ENCODE results near the gene SMURF1. TPM values are rescaled to one million over a fixed set of nuclear protein-coding genes. Genes with fewer than 3 reads are reported as not detected.

The SMURF1 gene
- total RNA-seq, 1 experiment from 2014 or later = 33.5 TPM

DNA sequence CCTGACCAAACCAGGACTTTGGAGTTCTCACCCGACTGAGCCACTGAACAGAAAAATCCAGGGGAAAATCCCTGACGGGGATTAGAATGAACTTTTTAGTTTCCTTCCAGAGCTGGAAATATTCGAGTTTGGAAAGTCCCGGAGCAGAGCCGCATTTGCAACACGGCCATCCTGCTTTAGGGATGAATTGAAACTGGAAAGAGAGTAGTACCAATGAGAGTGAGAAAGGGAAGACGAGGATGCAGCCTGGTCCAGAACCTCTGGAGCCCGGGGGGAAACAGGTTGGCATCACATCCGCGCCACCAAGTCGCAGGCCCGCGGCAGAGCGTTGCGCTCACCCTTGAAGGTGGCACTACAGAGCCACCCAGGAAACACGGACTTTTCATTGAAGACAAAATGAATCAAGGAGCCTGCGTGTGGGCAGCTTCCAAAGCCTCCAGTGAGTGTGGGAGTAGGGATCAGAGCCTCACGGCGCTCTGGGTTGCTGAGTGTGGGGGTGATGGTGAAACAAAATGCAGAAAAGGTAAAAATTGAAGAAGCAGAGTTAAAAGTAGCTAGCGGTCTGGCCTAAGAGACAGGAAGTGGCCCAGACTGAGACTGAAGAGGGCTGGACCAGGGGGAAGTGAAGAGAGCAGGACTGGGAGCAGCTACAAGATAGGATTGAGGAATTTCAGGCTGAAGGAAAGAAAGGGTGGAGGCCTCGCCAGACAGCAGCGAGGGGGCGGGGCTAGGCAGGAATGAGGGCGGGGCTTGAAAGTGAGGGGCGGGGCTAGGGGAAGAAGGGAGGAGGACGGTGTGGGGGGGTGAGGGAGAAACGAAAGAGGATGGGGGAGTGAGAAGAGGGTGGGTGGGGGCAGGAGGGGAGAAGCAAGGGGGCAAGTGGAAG lies 1.8 kb downstream of the SMURF1 start:
- DNase-seq (ENCODE audit: low spot score) = peak; percentile 89

DNA sequence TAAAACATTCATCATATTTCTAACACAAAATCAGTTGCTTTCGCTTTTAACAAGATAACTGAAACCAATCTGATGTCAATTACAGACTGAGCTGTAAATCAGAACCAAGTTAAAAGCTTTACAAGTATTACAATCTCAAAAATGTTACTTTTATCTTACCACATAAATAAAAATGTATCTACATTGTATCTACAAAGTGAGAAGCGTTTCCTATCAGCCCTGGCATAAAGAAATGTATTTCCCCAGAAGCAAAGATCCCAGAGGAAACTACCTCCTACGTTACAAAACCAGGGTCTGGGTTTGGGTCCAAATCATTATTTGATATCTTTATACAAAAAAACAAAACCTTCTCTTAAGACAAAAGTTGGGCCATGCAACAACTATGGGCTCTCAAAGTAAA lies 2.6 kb downstream of the SMURF1 start:
- peak; percentile 18 for DNase-seq (ENCODE audit: low spot score)

DNA sequence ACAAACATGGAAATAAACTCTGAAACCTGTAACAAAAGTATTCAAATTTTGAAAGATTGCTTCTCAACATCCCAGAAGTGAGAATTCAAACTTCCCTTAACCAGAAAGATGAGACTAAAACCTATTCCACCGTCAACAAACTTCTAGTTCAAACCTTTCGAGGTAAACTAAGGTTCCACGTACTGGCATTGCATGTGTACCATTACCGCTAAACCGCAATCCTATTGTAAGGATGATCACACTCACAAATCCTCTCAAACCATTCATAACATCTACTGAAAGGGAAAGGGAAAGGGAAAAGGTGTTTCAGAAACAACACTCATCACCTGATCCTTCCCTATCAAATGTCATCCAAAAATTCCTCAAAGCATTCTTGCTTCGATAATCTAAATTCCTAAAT lies 3.1 kb downstream of the SMURF1 start:
- DNase-seq (ENCODE audit: low spot score) = no peak

DNA sequence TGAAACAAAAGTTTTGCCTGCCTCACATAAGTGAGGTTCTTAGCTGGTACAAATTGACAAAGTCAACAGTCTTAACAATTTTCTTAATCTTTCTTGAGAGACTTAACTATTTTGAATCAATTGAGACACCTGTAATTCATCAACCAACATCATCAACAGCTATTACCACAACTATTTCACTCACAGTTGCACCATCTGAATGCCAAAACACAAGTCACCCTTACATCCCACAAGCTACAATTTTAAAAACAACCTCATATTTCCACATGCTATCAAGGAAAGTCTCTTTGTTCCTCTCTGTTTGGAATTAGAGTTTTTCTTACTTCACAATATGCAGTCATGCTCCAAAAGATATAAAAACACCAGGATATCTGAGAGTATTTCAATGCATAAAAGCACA lies 4.9 kb downstream of the SMURF1 start:
- no peak for DNase-seq (ENCODE audit: low spot score)

DNA sequence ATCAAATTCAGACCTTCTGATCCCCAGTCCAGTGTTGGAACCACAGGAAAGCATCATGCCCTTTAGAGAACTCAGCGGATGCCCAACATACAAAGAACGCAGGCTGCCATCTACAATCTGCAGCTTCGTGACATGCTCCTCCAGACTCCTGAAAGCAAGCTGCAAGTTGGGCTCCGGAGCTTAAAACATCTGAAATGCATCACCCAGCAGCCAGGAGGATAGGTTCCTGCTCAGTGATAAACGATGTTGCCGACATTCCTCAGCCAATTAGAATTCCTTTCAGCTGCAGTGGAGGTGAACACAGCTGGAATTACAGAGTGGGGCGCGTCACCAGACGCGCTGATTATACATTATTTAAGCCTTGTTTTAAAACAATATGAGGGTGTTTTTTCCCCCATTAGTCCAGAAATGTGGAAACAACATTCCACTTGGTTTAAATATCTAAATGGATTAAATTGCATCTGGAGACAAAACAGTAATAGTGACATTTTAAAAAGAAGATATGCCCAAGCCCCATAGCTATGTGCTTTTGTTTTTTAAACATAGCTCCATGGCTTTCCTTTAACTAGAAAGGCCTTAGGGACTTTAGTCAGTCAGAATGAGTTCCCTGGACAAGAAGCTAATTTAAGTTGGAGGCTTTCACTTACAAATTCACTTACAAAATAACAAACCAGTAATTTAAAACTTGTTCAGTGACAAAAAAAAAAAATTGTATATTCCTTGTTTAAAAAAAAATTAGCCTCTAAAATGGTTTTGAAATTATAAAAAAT lies 6.3 kb downstream of the SMURF1 start:
- no peak for DNase-seq (ENCODE audit: low spot score)

DNA sequence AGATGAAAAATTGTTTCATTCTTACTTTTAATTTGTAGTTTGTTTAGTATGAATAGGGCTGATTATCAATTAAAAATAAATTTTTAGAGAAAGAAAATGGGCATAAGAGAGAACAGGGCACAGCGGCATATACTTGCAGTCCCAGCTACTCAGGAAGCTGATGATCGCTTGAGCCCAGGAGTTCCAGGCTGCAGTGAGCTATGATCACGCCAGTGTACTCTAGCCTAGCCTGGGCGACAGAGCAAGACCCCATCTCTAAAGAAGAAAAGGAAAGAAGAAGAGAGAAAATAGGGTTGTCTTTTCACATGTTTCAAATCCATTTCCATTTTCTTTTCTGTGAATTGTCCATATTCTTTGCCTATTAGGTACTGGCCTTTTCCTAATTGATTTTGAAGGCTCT lies 8.0 kb downstream of the SMURF1 start:
- no peak for DNase-seq (ENCODE audit: low spot score)

DNA sequence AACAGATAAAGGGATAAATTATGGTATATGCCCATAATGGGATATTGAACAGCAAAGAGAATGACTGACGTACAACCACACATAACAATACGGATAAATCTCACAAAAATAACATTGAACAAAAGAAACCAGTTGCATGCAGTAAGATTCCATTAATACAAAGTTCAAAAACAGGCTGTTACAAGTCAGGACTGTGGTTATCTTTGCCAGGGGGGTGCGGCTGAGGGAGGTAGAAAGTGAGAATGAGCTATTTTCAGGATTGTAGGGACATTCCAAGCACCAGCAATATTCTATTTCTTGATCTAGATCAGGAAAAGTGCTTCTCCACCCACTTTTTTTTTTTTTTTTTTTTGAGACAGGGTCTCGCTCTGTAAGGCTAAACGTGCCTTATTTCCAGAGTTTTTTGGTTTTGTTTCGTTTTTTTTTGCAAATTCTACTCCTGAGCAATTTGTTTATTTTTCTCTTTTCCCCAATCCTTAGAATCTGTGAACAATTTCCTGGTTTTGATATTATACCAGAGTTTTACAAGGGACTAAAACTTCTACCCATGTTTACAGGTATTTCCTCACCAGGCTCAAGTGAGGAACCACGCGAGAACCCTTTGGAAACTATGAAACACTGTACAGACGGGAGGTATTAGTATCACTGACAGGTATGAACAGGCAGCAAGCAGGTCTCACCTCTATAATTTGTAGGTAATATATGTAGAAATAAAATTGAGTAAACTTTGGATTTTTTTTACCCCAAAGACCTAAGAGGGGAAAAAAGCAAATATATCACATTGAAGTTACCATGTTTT lies 9.9 kb downstream of the SMURF1 start:
- DNase-seq (ENCODE audit: low spot score) = no peak

DNA sequence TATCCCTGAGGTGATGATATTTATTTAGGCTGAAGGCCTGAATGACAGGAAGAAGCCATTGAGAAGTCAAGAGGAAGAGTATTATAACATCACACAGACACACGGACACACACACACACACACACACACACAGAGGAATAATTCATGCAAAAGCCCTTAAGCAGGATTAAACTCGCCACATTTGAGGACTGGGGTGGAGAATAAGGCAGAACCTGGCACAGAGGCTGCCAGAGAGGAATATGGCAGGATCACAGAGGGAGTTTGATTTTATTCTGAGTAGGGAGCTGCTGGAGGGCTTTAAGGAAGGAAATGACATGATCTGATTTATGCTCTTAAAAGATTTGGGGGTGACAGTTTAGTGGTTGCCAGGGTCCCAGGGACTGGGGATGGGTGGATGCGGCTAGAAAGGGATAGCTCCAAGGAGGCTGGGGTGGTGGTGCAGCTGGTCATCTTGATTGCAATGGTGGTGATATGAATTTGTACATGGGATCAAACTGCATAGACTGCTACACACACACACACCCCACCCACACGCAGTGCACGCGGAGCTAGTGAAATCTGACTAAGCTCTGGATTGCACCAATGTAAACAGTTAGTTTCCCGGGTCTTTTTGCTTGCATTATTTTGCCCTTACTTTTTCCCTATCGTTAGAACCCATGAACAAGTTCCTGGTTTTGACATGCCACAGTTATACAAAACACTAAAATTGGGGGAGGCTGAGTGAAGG lies 11.2 kb downstream of the SMURF1 start:
- no peak for DNase-seq (ENCODE audit: low spot score)

DNA sequence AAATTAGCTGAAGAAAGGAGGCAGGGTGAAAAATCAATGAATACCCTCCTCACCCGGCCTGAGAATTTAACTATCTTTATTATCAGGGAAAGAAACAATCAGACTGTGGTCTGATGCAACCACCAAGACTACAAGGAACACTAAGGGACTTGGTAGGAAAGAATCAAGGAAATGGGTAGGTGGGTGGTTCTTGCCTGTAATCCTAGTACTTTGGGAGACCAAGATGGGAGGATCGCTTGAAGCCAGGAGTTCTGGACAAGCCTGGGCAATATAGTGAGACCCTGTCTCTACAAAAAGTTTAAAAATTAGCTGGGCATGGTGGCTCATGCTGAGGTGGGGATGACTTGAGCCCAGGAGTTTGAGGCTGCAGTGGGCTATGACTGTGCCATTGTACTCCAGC lies 12.6 kb downstream of the SMURF1 start:
- no peak for DNase-seq (ENCODE audit: low spot score)

DNA sequence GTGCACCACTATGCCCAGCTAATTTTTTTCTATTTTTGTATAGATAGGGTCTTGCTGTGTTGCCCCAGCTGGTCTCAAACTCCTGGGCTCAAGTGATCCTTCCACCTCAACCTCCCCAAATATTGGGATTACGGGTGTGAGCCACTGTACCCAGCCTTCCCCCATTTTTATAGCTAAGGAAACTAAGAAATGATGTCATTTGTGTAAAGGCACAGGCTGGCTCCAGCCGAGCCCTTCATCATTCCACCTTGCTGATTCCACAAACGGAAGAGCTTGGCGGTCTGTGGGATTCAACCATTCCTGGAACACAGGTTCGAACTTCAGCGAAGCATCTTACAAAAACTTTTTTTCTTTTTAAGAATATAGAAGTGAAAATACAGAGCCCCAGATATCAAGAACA lies 14.4 kb downstream of the SMURF1 start:
- no peak for DNase-seq (ENCODE audit: low spot score)

DNA sequence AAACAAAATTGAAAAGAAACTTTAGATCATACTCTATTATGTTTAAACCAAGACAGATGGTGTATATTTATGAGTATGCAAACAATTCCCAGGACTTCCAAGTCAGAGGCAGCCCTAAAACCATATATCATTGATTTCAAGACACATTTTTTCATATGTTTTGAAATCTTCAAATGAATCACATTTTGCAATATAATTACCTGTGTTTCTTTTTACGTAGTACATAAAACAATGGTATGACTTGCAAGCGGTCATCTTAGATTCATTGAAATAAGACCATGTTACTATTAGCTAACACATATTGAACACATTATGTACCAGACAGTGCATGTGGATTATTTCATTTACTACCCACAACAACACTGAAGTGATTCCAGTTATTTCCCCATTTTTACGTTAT lies 14.9 kb downstream of the SMURF1 start:
- no peak for DNase-seq (ENCODE audit: low spot score)

DNA sequence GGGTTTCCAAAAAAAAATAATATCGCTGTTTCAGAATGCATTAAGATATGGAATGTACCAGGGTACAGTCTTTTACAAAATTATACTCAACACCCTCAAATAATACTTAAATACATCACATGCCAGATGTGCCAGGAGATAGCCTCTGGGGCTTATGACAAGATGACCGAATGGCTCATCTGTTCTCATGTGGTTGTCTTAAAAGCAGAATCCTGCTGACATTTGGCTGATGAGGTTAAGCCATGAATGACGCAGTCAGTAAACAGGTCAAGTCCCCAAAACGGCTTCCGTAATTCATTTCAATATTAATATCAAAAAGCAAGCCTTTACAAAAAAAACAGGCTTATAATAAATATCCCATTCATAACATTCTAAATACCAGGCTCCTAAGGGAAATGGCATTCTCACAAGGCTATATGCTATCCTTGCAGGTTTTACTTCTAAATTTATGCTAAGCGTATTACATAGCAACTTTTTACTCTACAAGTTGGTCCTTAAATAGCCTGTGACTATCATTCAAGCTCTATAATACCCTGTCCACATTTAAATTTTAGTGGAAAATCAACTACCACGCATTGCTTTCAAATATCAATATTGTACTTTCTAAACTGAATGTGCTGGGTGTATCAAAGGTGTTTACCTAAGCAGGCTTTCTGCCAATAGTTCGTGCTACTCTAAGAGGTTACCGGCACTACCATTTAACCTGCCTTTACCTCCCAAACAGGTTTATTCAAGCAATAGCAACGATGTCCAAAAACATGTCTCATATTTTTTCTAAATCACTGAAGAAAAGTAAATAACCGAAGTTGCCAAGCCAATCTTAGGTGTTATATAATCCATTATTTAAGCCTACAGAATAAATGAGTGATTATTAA lies 15.6 kb downstream of the SMURF1 start:
- DNase-seq (ENCODE audit: low spot score) = peak; percentile 67

DNA sequence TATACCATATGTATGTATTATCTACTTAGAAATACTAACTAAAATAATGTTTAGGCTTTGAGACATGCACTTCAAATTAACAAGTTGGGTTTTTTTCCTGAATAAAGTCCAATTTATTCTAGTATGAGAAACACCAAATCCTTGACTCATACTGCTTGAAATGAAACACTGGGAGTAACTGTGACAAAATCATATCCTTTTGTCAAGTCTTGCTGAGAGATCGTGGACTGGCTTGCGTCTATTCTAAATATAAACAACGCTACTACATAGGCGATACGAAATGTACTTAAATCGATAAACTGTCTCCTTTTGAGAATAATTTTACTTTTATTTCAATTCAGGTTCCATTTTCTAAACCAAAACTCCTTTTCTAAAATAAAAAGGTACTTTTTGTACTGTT lies 16.3 kb downstream of the SMURF1 start:
- DNase-seq (ENCODE audit: low spot score) = no peak

DNA sequence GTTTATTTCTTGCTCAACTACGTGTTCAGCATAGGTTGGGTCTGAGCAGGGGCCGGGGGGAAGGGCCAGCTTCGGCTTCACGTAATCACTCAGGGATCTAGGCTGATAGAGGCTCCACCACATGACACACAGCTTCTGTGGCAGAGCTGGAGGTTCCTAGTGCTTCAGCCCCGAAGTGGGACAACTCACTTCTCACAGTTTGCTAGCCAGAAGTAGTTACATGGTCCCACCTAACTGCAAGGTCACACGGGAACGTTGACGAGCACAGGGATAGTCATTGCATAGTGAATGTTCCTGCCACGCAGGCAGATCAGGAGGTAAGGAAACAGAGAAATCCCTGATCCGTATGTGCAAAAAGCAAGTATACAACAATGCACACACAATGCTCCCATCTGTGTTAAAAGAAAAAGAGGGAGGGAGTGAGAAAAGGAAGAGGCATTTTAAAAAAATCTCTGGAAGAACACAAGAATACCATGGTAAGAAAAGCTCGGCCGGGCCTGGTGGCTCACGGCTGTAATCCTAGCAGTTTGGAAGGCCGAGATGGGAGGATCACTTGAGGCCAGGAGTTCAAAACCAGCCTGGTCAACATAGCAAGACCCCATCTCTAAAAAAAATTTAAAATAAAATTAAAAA lies 16.9 kb downstream of the SMURF1 start:
- no peak for DNase-seq (ENCODE audit: low spot score)

DNA sequence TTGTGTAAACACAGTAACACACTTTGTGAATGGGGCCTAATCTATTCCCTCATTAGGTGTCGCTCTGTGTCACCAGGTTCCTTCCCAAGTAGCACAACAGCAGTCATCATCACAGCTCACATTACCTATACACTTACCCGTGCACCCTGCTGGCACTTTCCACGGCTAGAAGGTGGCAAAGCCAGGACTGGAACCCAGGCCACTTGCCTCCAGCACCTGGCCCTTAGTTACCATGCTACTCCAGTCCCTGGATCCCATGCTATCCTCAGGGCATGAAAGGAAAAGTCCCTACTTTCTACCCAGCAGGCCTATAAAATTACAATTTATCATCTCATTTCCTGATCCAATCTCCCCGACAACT lies 18.4 kb downstream of the SMURF1 start:
- no peak for DNase-seq (ENCODE audit: low spot score)

DNA sequence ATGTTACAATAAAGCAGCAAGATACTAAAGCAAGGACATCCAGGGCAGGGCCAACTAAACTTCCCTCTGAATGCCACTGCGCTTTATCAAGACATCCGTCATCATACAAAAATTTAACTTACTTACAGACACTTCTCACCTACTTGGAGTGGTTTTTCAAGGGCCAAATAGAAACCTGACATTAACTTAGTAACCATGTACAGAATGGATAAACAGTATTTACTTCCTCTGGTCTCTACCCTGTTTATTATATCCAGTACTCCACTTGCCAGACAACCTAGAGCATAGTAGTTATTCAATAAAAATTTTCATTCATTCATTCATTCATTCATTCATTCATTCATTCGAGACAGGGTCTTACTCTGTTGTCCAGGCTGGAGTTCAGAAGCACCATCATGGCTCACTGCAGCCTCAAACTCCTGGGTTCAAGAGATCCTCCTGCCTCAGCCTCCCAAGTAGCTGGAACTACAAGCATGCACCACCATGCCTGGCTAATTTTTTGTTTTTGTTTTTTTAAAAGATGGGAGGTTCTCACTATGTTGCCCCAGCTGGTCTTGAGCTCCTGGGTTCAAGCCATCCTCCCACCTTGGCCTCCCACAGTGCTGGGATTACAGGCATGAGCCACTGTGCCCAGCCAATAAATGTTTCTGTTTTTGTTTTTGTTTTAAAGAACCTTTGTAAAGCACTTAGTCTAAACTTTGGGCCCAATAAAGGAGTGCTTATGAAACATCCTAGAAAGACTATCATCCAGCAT lies 19.0 kb downstream of the SMURF1 start:
- DNase-seq (ENCODE audit: low spot score) = no peak

DNA sequence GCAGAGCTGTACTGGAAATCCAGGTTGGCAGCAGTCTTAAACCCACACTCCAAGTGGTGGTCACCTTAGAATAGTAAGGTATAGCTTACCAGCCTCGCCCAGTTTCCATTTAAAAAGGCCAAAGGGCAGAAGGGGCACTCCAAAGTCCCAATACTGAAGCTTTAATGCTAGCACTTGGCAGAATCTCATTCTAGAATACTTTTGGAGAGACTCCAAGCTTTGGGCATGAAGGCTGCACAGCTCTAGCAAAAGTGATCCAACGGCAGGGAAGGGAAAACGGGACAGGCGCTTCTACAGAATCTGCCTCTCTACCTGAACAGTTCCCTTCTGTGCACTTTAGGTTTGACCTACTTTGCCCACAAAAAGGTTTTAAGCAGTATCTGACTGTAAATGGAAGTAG lies 19.7 kb downstream of the SMURF1 start:
- DNase-seq (ENCODE audit: low spot score) = no peak

DNA sequence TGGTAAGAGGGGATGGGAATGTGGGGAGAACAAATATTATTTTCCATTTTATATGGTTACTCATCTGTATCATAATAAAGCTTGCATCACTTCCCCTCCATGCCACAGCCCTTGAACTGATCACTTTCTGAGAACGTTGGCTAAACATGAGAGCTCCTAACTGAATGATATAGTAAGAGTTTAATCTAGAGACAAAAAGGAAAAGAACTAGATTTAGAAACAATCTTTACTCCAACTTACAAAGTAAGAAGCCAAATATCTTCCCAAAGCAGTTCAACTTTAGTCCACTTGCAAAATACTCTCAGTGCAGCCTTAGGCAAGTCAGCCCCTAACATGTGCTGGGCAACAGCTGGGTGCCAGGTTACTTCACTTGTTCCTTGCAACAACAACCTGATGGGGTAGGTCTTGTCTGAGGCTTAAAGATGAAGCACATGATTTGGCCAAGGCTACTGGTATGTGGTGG lies 20.3 kb downstream of the SMURF1 start:
- no peak for DNase-seq (ENCODE audit: low spot score)

DNA sequence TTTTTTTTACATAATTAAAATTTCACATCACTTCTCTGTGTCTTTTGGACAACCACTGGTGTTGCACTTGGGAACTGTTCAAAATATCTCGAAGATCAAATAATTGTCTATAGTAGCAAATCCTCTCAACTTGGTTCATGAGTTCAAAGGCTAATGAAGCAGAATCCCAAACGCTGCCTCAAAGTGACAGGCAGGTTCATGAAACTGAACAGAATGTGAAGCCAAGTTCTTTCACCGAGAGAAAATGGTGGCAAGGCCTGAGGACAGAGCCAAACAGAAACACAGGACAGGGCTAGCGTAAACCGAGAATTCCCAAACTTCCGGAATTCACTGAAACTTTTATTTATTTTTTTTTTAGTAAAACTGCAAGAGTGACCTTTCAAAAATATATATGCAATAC lies 21.1 kb downstream of the SMURF1 start:
- no peak for DNase-seq (ENCODE audit: low spot score)

Data from HT-29 (cell line).